Kidney capillary endothelial cell (primary cell): ENCODE measurements around the gene BRINP2.

Experiments
- DNase-seq: peaks from one replicate; pipeline ENCODE4 v3.0.0-alpha.2; 2018; ENCODE audit warnings: low spot score

The BRINP2 gene

DNA sequence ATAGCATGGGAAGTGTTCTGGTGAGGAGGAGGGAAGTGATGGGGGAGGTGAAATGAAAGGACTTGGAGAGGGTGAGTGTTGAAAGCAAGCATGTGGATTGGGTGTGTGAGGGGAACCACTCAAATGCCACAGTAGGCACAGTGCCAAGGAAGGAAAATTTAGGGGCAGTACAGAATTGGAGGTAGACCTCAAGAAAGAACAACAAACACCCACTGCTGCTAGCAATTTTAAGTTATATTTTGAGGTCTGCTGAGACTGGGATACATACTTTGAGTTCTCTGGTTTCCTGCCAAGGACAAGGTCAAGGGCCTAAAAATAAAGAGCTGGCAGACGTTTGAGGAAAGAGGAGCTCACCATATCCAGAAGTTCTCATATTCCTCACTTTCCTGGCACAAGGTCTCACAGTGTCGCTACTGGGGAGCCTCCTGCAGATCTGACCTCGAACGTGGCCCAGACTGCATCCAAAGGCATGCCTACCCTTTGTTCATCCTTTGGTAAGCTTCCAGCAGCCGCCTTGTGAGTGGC is 104.0 kb downstream of the BRINP2 start:
- no peak for DNase-seq

DNA sequence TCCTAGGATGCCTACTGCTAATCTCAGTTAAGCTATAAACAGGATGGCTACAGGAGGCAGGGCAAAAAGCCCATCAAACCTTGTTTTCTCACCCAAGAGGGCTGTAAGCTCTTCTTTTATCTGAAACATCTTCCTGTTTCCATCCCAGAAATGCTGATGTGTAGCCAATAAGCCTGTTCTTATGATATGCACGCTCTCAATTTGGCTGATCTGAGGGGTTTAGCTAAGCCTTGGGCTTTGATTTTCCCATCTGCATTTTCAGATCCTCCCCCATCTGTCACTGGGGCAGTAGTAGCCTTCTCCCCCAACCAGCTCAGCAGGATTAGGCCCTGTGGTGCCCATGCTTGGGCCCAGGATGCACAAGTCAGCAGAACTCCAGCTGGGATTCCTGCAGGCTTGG is 105.0 kb downstream of the BRINP2 start:
- no peak for DNase-seq

GRCh38 chr1:177278626-177279390 is 108.0 kb downstream of the BRINP2 start:
- DNase-seq: no peak

GRCh38 chr1:177281901-177282300 is 111.1 kb downstream of the BRINP2 start:
- DNase-seq: no peak

DNA sequence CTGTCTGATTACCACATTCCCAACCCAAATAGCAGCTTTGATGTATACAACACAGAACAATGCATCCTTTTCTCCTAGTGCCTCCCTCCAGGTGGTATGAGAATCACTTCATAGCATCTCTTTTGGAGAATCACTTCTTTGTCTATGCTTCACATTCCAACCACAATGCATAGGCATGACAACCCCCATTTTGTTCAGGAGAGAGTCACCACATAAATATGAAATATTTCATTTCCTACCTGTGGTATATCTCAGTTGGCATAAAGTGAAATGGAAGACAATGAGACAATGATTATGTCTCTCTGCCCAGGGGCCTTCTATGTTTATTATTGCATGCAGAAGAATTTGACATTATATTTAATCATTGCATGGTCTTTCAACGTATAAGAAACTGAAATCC is 112.2 kb downstream of the BRINP2 start:
- no peak for DNase-seq

DNA sequence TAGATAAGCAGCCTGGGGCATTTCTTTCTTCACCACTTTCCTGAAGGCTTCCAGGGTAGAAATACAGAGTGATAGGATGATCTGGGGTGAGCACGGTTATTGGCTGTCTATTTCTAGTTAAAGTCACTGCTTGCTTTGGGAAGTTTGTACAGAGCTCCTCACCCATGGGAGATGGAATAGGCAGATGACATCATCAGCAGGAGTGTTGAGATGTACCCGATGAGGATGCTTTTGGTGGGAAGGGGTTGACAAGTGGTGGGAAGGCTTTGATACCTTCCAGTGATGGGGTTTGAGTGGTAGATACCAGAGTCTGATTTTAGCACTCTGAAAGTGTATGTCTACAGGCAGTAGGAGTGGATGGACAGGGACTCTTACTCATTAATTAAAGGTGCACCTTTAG is 112.6 kb downstream of the BRINP2 start:
- no peak for DNase-seq

GRCh38 chr1:177286396-177286795 is 115.6 kb downstream of the BRINP2 start:
- no peak for DNase-seq

DNA sequence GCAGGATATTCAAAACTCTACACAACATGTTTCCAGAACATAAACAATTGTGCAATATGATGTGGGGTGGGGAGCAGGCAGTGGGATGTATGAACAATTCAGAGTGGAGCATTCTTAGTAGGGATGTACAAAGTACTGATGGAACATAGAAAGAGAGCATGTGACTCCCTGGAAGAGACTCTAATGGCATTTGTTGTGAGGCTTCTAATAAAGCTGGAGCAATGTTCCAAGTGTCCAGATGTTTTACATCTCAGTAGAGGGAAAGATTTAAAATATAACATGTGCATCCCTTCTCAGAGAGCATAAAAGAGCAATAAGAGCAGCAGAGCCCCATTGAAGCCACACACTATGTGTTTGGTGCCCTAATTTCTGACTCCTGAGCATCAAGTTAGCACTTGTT is 116.5 kb downstream of the BRINP2 start:
- DNase-seq: no peak

DNA sequence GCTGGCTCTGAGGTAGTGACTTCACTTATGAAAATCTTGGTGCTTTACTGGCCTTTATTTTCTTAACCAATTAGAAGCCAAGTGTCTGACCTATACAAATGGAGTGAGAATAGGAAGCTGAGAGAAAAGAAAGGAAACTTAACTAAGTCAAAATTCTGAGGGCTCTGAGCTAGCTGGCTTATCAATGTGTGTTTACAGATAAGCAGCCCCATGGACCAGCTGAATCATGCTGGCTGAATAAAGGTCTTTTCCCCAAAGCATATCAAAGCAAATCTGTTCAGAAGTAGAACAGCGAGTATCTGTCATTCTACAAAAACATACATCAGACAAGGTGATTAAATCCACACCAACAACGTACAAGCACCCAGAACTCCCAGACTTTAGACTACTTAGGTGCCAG is 117.2 kb downstream of the BRINP2 start:
- no peak for DNase-seq

- no peak for DNase-seq
These were observed 118.8 kb downstream of the BRINP2 start for GRCh38 chr1:177289532-177289931.

DNA sequence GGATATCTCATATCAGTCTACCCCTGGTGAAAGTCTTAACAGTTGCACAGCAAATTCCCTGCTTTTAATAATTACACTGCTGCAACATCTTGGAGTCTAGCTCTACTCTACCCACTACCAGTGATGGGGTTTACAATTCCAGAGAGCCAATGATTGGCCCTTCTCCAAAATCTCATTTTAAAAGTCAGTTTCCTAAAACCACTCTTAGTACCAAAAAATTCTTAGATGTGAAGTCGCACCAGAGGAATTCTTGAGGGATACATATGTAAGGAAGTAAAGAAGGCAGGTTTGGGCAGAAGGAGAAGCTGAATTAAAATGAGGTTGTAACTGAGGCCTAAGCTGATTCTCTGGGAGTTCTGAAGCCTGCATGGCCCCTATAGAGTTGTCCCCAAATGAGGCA is 129.7 kb downstream of the BRINP2 start:
- DNase-seq: no peak

- no peak for DNase-seq
These were observed 130.8 kb downstream of the BRINP2 start for GRCh38 chr1:177301425-177302124.

DNA sequence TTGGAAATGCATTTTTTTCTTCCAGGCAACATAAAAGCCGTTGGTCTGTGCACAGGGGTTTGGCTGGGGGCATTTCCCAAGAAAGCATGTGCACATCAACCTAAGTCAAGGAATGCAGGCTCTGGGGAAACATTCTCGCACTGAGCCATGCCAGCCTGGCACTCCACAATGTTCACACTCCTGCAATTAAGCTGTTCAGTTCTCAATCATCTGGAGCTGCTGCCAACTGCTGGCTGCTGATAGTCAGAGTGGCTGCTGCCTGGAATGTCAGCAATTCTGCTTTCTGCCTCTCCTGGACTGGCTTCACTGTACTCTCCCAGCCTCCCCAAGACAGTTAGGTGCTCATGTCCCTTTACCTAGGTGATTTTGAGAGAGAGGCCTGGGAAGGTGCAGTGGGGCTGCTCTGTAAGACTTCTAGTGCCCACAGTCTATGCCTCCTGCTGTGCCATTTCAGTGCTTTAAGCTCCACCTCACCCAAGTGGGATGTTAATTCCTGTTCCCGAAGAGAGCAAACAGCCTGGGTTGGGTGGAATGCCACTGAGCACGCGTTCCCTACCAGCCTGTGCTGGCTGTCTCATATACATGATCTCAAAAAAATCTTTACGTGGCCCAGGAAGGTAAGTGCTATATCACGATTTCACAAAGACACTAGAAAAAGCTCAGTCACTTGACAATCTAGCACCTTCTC is 131.7 kb downstream of the BRINP2 start:
- DNase-seq: no peak

DNA sequence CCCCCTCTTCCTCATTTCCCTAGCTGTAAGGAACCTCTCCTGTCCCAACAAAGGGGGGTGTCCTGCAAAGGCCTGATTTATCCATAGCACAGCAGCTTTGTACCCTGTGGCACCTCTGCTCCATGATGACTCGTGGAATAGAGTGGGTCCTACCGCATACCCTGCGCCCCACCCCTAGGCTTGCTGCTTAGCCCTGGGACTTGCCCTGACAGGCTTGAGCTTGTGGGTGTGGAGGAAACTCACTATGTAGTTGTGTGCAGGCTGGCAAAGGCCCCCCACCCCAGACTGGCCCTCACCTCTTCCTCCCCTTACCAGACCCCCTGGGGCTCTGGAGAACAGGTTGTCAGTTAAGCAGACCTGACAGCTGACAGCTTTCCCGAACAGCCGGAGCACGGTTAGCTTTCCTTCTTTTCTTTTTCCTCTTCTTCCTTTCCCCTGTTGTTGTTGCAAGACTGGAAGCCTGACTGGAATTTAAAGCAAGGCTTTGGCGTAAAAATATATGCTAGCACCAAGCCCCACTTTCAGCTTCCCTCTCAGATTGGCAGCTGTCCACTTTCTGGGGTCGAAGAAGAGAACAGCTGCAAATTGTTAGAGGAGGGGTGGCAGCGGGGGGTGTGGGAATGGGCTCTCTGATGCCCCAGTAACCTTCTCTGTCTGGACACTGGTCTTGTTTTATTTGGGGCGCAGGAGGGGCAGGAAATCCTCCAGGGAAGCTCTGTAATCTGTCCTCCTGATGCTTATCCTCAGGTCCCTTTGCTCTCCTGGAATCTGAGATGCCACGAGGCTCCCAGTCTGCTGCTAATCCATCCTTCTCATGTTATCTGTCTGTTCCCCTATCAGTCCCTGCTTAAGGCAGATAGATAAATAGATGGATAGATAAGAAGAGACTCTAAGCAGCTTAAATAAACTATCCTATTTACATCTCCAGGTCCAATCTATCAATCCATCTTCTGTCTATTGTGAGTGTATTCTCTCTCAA is 134.6 kb downstream of the BRINP2 start:
- DNase-seq: no peak

DNA sequence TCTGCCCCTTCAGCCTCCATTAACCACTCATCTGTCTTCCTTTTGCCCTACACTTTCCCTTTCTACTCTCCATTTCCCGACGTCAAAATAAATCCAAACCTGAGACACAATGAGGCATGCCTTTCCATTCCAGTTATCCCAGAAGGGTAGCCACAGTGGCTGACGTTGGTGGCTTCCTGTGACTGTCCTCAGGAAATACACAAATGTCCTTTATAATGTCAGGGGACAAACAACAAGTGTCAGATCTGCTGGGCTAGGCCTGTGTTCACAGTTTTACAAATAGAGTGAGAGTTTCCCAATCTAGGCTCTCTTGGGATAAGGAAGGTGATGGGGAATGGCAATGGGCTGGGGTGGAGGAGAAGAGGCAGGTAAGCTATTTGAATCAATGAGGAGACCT is 135.3 kb downstream of the BRINP2 start:
- peak; percentile 26 for DNase-seq

DNA sequence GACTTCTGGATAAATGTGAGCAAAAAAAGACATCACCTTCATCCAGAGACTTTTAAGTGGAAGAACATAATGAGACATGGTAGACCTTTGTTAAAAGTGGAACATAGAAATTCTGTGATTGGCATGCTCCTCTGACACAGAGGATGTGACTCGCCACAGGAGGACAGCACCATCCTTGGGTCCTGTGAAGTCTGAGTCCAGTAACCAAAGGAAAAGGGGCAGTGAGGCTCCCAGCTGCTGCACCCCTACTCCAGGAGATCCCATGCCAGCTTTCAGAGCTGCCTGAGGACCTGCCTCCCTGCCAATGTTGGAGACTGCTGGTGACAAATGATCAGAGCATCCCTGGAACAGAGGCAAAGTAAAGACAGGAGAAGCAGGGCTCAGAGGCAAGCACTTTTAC is 136.2 kb downstream of the BRINP2 start:
- DNase-seq: peak; percentile 40

DNA sequence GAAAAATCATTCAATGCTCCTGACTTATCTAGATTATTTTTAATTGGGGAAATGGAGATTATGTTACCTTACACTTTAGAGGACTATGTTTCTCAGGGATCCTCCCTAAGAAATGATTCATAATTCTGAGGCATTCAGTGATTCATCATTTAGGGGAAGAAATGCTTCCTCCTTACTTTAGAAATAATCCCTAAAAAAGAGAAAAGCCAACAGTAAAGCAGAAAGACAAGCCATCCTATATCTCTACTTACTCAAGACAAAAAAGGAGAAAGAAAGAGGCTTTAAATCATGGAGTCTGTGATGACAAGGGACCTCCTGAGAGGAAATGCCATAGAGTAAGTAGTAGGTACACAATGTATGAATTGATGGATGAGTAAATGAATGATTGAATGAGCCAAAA is 137.0 kb downstream of the BRINP2 start:
- peak; percentile 56 for DNase-seq

GRCh38 chr1:177309880-177310279 is 139.1 kb downstream of the BRINP2 start:
- no peak for DNase-seq

DNA sequence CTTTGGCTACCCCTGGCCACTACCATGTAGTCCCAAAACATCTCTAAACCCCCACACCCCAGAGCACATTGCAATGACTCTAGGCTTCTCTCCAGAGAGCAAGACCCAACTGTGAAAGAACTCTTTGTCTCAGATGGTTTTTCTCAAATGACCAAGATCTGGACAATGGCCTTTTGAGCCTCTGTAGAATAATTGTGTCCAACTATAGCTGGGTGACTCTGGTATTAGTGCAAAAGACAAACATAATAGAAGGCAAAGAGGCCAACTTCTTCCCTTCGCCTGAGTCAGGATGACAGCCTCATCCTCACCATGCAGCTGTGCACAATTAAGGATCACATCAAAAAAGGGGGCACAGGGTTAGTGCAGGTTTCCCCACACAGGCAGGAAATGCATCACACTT is 139.6 kb downstream of the BRINP2 start:
- peak; percentile 74 for DNase-seq

GRCh38 chr1:177311111-177311510 is 140.4 kb downstream of the BRINP2 start:
- DNase-seq: no peak

GRCh38 chr1:177311586-177311985 is 140.8 kb downstream of the BRINP2 start:
- no peak for DNase-seq

DNA sequence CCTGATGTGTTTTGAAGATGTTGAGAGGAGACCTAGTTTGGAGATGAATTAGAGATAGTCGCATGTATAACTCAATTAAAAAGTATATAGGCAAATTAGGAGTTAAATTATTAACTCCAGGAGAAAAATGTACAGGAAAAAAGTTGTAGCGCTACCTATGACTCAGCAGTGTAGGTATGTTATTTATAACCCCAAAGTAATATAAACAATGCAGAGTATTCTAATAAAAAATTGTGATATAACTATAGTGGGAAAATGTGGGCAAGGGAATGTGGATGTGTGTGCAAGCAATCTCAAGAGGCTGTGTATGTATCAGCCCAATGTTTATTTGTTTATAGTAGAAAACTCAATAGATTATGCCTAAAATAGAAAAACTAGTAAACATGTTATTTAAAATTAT is 144.5 kb downstream of the BRINP2 start:
- no peak for DNase-seq
